GM21576 (cell line): Measurements from ENCODE around the gene LEFTY1.
"Not testable (repeated sequence)": the region's sequence is repeated elsewhere in the genome, so short reads cannot be mapped to it uniquely, and the experiment has no call there.

Source experiments
- ATAC-seq: cut with Tn5 transposase; IDR thresholded peaks from one replicate; pipeline ENCODE4 v1.9.1; 2021; ENCODE audit warnings: mild to moderate bottlenecking, moderate library complexity; ENCODE audit not compliant: unreplicated experiment

Gene LEFTY1

GRCh38 chr1:225888289-225888897 lies 553 bp downstream of the LEFTY1 start:
- ATAC-seq: no peak

GRCh38 chr1:225887554-225888288 lies 1.2 kb downstream of the LEFTY1 start:
- not testable (repeated sequence) for ATAC-seq

GRCh38 chr1:225887030-225887314 lies 2.0 kb downstream of the LEFTY1 start:
- no peak for ATAC-seq

GRCh38 chr1:225886159-225887029 lies 2.6 kb downstream of the LEFTY1 start:
- no peak for ATAC-seq

DNA sequence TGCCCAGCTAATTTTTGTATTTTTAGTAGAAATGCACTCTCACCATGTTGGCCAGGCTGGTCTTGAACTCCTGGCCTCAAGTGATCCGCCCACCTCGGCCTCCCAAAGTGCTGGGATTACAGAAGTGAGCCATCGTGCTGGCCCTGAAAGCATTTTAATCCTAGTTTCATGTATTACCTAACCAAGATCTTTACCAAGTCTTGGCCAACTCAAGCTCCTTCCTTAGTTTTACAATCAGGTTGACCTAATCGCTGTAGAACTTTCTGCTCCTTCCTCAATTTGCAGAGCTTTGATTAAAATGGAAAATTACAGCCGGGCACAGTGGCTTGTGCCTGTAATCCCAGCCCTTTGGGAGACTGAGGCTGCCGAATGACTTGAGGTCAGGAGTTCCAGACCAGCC lies 3.6 kb downstream of the LEFTY1 start:
- ATAC-seq: no peak

DNA sequence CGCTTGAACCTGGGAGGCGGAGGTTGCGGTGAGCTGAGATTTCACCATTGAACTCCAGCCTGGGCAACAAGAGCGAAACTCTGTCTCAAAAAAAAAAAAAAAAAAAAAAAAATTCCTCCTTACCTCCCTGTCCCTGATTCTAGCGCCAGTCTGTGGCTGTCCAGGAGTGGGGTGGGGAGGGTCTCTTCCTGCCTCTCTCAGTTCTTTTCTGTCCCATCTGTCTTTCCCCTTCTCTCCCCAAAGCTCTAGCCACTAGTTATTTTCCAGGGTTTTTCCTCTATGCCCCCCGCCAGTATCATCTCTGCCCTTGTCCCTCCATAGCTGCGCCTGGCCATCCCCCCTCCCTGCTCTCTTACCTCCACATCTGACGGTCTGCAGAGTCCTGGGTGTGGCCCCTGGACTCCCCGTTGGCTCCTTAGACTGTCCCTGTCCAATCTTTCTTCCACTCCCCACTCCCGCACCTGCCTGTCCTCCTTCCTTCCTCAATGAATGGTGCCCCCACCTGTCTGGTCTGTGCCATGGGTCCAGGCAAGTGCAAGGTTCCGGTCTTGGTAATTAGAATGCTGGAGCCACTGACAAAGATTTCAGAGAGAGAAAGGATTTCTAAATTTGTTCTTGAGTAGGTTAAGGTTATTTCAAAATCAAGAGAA lies 5.2 kb downstream of the LEFTY1 start:
- ATAC-seq: no peak

GRCh38 chr1:225882694-225883615 lies 6.0 kb downstream of the LEFTY1 start:
- ATAC-seq: peak; percentile 20

GRCh38 chr1:225881959-225882693 lies 6.8 kb downstream of the LEFTY1 start, which contains the start of gene TMEM63A:
TSS of gene TMEM63A (minus strand) at chr1:225882380. CDS start at chr1:225877580, 4,800 bp downstream.
- ATAC-seq: peak; percentile 69

DNA sequence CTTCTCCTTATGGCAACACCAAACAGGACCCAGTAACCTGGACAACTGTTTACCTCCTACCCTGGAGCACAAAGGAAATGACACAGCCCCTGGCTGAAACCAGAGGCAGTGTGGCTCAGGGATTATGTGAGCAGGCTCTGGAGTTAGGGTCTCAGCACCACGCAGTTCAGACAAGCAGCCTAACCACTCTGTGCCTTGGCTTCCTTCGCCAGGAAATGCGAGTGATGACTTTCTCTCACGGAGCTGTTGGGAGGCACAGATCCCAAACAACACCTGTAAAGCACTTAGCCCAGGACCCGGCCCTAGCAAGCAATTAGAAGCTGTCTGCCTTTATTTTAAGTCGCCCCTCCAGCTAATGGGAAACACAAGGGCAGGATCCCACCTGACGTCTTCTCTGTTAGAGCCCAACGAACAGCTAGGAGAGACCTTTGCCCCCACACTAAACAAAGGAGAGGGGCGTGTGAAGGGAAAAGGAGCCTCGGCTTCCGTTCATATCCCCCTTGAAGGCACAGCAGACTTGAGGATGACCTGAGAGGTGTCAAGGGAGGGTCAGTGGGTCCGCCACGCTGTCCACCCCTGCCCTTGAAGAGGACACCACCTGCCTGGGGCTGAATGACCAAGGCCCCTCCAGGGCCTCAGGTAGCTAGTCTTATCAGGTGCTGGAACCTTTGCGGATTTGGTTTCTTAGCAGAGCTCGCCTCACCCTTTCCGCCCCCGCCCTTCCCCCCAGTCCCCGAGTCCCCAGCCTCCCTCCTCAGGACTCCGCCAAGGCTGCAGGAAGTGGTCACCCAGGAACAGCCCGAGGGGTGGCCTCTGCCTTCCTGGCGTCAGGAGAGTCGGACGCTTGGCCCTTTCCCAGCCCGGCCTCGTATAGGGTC lies 7.6 kb downstream of the LEFTY1 start:
- no peak for ATAC-seq

DNA sequence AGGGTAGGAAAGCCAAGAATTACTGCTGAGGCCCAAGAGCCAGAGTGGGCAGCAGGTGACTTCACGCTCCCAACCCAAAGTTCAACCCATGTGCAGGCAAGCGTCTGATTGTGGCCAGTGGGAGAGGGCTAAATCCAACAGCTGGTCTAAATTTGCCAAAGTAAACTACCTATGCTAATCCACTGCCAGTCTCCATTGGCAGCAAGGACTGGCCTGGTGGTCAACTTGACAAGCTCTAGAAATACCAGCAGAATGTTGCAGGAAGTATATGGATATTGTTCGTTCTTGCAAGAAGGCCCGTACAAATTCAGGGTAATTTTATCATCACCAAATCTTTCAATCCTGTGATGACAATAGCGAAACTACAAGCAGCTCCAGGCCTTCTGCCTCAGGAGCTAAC lies 8.3 kb downstream of the LEFTY1 start:
- no peak for ATAC-seq

- ATAC-seq: no peak
These were observed 8.7 kb downstream of the LEFTY1 start for GRCh38 chr1:225880222-225880588.

DNA sequence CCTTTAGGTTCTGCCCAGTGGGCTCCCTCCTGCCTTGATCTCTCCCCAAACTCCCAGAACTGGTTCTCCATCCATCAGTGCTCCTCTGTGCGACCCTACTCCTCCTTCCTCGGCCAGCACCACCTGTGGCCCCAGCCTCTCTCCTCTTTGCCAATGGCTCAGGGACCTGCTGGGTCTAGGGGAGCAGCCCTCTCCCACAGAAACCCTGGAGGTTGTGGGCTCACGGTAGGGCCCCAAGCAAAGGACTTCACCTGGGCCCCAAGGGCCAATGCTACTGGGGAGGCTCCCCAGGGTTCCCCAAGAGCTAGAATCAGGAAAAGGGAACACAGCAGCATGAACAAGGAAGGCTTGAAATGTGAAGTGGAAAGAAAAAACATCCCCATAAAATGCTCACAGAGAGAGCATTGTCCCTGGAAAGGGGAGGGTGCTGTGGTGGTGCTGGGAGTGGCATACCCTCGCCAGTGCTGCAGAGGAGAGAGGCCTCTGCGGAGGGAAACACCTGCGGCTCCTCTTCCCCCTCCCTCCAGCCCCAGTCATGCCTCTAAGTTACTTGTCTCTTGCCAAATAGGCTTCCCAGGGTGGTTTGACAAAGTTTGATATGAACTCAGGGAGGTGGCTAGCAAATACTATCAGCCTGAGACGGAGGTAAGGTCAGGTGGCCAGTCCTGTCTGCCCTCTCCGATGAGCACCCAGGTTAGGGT lies 9.3 kb downstream of the LEFTY1 start:
- ATAC-seq: no peak

GRCh38 chr1:225878282-225878681 lies 10.7 kb downstream of the LEFTY1 start:
- no peak for ATAC-seq

DNA sequence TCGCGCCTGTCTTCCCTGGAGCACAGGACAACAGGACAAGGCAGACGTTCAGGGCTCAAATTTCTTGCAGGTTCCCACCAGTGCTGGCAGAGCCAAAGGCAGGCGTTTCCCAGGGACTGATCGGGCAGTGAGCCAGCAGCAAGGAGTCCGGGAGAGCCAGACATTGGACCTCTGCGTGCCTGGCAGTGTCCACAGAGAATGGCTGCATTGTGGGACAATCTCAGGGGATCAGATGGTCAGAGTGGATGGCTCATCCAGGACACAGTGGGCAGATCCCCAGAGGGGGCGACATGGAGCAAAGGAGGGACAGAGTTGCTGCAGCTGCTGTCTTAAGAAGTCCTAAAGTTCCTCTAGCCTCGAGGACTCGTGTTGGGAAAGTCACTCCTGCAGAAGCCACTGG lies 11.4 kb downstream of the LEFTY1 start:
- no peak for ATAC-seq

- no peak for ATAC-seq
These were observed 11.9 kb downstream of the LEFTY1 start for GRCh38 chr1:225876900-225877510.

DNA sequence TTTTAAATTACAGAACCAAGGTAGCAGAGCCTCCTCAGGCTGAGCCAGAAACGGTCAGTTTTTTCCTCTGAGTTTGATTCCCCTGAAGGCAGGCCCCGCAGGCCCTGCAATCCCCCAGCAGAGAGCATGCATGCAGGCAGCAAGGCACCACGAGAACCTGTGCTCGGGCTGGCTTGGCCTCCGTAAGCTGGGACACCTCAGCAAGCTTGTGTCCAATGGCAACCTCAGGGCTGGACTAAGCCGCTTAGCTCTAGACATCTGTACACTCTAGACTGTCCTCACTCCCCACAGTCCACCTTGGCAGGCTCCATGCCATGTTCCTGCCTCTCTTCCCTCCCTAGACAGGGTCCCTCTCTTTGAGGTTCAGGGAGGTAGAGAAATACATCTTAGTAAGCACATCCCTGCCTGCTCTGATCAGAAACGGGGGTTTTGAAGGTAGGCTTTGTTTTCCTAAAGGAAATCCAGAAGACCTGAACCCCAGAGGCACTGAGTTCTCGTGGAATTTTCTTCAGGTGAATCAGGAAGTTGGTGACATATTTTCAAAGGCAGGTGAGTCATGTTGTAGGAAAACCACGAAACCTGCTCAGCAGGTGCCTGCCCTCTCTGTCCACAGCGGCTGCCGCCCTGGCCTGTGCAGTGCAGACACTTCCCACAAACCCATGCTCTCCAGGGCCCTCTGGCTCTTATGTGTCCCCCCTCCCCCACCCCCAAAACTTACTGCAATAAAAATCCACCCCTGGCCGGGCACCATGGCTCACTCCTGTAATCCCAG lies 13.7 kb downstream of the LEFTY1 start:
- no peak for ATAC-seq

DNA sequence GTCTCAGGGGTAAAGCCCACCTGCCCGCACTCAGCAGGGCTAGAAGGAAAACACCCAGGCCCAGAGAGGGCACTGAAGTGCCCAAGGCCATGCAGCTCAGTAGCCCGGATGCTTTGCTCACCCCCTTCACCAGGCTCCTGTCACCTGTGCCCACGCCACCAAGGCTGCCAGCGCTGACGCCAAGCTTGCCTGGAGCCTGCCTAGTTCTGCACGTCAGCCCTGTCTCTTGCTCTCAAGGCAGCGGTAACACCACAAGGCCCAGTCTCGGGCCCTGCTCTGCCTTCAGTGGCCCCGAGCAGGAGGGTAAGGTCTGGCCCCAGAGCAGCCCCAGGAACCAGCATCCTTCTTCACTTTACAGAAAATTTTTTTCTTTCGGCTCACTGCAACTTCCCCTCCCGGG lies 14.5 kb downstream of the LEFTY1 start:
- ATAC-seq: no peak
